MCF 10A (cell line): ENCODE data around the gene PDS5A. TPM values are rescaled to one million over a fixed set of nuclear protein-coding genes. Genes with fewer than 3 reads are reported as not detected.
"Not testable (repeated sequence)": the region's sequence is repeated elsewhere in the genome, so short reads cannot be mapped to it uniquely, and the experiment has no call there.

ENCODE experiments used
- BruUV-seq: library from RNA; stranded (reverse); fragments of 400-500 nt; replicated peaks from 2 replicates; lab custom pipeline; 2021; lab: Mats Ljungman, UMichigan
- CTCF ChIA-PET: fragments of 300-600 bp; sonication (Branson Sonifier 250); formaldehyde crosslinking; extraction: SDS; loops from one replicate; lab custom pipeline; 2021; ENCODE audit warnings: antibody characterized with exemption, inconsistent platforms; lab: Yijun Ruan, JAX
- POLR2A ChIA-PET: fragments of 300-600, 350-650 bp; sonication (Branson Sonifier 250); formaldehyde crosslinking; extraction: SDS; loops from one replicate; lab custom pipeline; 2020; ENCODE audit warnings: antibody characterized with exemption, inconsistent platforms; lab: Yijun Ruan, JAX
- DNase-seq: peaks from one replicate; pipeline ENCODE4 v3.0.0-alpha.2; 2018; ENCODE audit not compliant: unreplicated experiment
- H3K27ac Mint-ChIP-seq: one replicate; pipeline ENCODE4 v1.8.0; 2022; ENCODE audit warnings: mild to moderate bottlenecking, low read depth, mixed read lengths; ENCODE audit not compliant: unreplicated experiment
- H3K27me3 Mint-ChIP-seq: one replicate; pipeline ENCODE4 v1.8.0; 2022; ENCODE audit warnings: mixed read lengths; ENCODE audit not compliant: insufficient read depth, unreplicated experiment
- H3K36me3 Mint-ChIP-seq: one replicate; pipeline ENCODE4 v1.8.0; 2022; ENCODE audit warnings: mild to moderate bottlenecking, moderate library complexity, mixed read lengths; ENCODE audit not compliant: insufficient read depth, unreplicated experiment
- H3K4me1 Mint-ChIP-seq: one replicate; pipeline ENCODE4 v1.8.0; 2022; ENCODE audit warnings: mixed read lengths; ENCODE audit not compliant: insufficient read depth, unreplicated experiment
- H3K4me3 Mint-ChIP-seq: one replicate; pipeline ENCODE4 v1.8.0; 2022; ENCODE audit warnings: mild to moderate bottlenecking, moderate library complexity, mixed read lengths; ENCODE audit not compliant: unreplicated experiment
- H3K9me3 Mint-ChIP-seq: one replicate; pipeline ENCODE4 v1.8.0; 2022; ENCODE audit warnings: mixed read lengths; ENCODE audit not compliant: unreplicated experiment
- CTCF ChIP-seq: fragments of 200-600 bp; IDR thresholded peaks from one replicate; pipeline ENCODE4 v1.8.0; 2022; ENCODE audit warnings: antibody characterized with exemption, mild to moderate bottlenecking; ENCODE audit not compliant: unreplicated experiment
- intact Hi-C: fragments of 100-400 bp; cut with micrococcal nuclease; formaldehyde crosslinking; loops from 2 replicates; pipeline ENCODE4 v1.14.1; 2022
- total RNA-seq: library from RNA; stranded (reverse); gene quantifications from 2 replicates; pipeline ENCODE4 v1.2.3, GENCODE V29; 2022

Gene PDS5A
- total RNA-seq, 1 experiment from 2014 or later, result 95.2 TPM

GRCh38 chr4:39947417-39947816, 30.3 kb downstream of the PDS5A start:
- Mint-ChIP-seq H3K36me3 (peaks cover 21% of the 10 kb centered on the region), H3K27ac (no peak overlapping the region), H3K4me3 (no peak overlapping the region), H3K4me1 (peaks cover 12% of the 10 kb centered on the region), H3K9me3 (no peaks in the 10 kb centered on the region), H3K27me3 (no peaks in the 10 kb centered on the region)
- intact Hi-C loops, result no loop called here
- TF ChIP-seq CTCF, result no peak
- BruUV-seq, result no TSS peak
- DNase-seq, result no peak
- CTCF ChIA-PET, result interaction anchor here (0.6 to 1.5 kb wide), 5 partner anchors 10 to 337 kb away, joined by 3 to 5 read pairs (median 3); no protein-coding TSS in a partner anchor
- POLR2A ChIA-PET, result interaction anchor here (1.1 kb wide), 1 partner anchor 11 kb away, joined by 3 read pairs; no protein-coding TSS in a partner anchor

- H3K27ac Mint-ChIP-seq, POLR2A ChIA-PET, H3K27me3 Mint-ChIP-seq, H3K9me3 Mint-ChIP-seq, DNase-seq, H3K4me3 Mint-ChIP-seq, BruUV-seq, intact Hi-C loops: not testable (repeated sequence)
- CTCF ChIA-PET, result interaction anchor here (1.0 kb wide), 1 partner anchor 33 kb away, joined by 3 read pairs; no protein-coding TSS in a partner anchor
- peaks cover 15% of the 10 kb centered on the region for H3K4me1 Mint-ChIP-seq
- H3K36me3 Mint-ChIP-seq, result peaks cover 21% of the 10 kb centered on the region
Measured at GRCh38 chr4:39944245-39944644, 33.5 kb downstream of the PDS5A start.

GRCh38 chr4:39942507-39942906, 35.2 kb downstream of the PDS5A start:
- ChIA-PET CTCF (interaction anchor here (0.6 kb wide), 1 partner anchor 190 kb away, joined by 5 read pairs; no protein-coding TSS in a partner anchor), POLR2A (no interaction called here)
- Mint-ChIP-seq H3K4me3 (no peak overlapping the region), H3K9me3 (no peaks in the 10 kb centered on the region), H3K4me1 (peaks cover 15% of the 10 kb centered on the region), H3K27me3 (no peaks in the 10 kb centered on the region), H3K27ac (no peak overlapping the region), H3K36me3 (peaks cover 26% of the 10 kb centered on the region)
- TF ChIP-seq CTCF, result no peak
- DNase-seq, result no peak
- BruUV-seq, result no TSS peak
- intact Hi-C loops, result no loop called here

- H3K4me1 Mint-ChIP-seq, result peaks cover 15% of the 10 kb centered on the region
- no peak overlapping the region for H3K4me3 Mint-ChIP-seq
- H3K36me3 Mint-ChIP-seq, result peaks cover 20% of the 10 kb centered on the region
- no peaks in the 10 kb centered on the region for H3K27me3 Mint-ChIP-seq
- POLR2A ChIA-PET, result interaction anchor here (1.4 kb wide), 1 partner anchor 32 kb away, joined by 3 read pairs; no protein-coding TSS in a partner anchor
- intact Hi-C loops, result no loop called here
- no peaks in the 10 kb centered on the region for H3K9me3 Mint-ChIP-seq
- CTCF ChIA-PET, result interaction anchor here (0.5 to 0.6 kb wide), 3 partner anchors 19 to 123 kb away, joined by 3 to 4 read pairs (median 4); no protein-coding TSS in a partner anchor
- H3K27ac Mint-ChIP-seq, result no peak overlapping the region
- no peak for DNase-seq
- no peak for TF ChIP-seq CTCF
- BruUV-seq, result no TSS peak
Measured at GRCh38 chr4:39941682-39942217, 36.0 kb downstream of the PDS5A start.
